ENCODE measurements around the gene CAPN2.
"Not testable (repeated sequence)": the region's sequence is repeated elsewhere in the genome, so short reads cannot be mapped to it uniquely, and the experiment has no call there.

CAPN2 gene

GRCh38 chr1:223731133-223731770, 18.9 kb downstream of the CAPN2 start:
- DNase-seq = peak in 1 of 2 experiments; percentile 28

DNA sequence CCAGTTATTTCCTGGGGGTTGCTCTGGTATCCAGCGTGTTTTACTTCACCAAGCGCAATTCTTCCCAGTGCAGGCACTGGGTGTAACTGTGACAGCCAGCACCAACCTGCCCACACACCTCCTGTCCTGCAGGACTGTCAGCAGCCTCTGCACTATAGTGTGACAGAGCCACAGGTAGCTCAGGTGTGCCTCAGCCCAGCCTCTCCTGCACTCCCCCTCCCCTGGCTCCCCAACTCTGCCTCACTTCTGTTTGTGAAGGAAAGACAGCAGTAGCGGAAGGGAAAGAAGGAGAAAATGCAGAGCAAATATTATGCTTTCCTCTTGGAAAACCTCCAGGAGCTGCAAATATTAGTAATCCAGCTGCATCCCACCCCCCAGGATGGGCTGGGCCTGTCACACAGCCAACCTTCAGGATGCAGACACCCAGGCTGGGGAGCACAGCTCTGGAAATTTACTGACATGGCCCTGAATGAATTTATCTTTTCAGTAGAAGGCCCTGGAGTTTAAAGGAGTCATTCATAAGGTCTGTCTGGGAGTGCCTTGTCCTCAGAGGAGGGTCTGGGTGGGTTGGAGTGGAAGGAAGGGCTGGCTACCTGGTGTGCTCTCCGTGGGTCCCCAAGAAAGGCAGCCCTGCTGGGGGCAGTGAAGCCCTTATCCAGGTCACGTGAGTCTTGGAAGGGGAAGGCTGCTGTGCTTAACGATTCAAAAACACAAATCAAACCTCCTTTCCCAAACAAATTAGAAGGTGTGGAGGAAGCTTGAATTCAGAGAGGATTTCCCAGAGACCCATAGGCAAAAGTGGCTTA, 20.9 kb downstream of the CAPN2 start:
- DNase-seq = no peak
- TF ChIP-seq POLR2A (IDR thresholded peaks at IDR 0.05; ENCODE audit: low read length) (no peak), GATA1 (IDR thresholded peaks at IDR 0.05; ENCODE audit: low read depth, low read length) (no peak)

More at GRCh38 chr1:223731133-223731770, 18.9 kb downstream of the CAPN2 start:
- no peak for TF ChIP-seq POLR2A (IDR thresholded peaks at IDR 0.05; ENCODE audit: low read length)
- TF ChIP-seq GATA1 (IDR thresholded peaks at IDR 0.05; ENCODE audit: low read depth, low read length) = no peak

DNA sequence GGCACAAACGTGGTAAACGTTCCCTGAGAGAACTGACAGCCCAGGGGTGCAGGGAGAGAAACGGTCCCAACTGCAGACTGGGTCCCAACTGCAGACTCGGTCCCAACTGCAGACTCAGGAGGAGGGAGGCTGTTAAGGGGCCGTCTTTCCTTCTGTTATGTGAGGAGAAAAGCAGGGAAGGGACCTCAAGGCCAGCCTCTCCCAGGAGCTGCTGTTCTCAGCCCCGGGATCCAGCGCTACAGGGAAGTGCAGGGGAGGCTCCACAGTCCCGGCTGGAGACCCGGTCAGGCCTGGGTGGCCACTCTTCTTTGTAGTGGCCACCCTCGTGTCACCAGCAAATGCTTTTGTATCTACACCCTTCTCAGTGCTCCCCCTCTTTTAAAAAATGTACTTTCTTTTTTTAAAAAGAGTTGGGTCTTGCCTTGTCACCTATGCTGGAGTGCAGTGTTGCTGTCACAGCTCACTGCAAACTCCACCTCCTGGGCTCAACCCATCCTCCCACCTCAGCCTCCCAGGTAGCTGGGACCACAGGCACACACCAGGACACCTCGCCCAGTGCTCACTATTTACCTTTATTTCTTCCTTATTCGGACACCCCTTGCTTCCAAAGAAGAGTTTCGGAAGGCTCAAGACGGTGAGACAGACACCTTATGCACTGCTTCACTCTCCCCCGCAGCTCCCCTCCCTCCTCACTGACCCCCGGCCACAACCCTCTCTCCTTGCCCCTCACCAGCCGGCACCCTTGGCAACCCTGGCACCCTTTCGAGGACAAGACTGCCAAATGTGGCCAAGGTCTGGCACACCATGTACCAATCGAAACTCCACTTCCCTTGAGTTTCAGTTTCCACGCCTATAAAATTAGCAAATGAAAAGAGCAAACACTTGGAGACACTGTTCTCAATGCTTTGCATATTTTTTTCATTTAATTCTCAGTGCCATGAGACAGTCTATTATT, 21.8 kb downstream of the CAPN2 start:
- no peak for TF ChIP-seq POLR2A (IDR thresholded peaks at IDR 0.05; ENCODE audit: low read length)
- TF ChIP-seq GATA1 (IDR thresholded peaks at IDR 0.05; ENCODE audit: low read depth, low read length) = no peak
- no peak for DNase-seq

DNA sequence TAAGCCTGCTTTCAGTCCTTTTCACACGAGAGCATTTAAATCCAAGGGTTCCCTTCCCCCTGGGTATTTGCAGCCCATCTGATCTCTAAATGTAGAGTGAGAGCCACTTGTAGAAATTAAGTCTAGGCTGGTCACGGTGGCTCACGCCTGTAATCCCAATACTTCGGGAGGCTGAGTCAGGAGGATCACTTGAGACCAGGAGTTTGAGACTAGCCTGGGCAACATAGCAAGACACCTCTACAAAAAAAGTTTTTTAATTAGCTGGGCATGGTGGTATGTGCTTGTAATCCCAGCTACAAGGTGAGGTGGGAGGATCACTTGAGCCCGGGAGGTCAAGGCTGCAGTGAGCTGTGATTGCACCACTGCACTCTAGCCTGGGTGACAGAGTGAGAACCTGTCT, 24.3 kb downstream of the CAPN2 start:
- DNase-seq = not testable (repeated sequence)

GRCh38 chr1:223737342-223737741, 25.0 kb downstream of the CAPN2 start:
- no peak for DNase-seq
- no peak for TF ChIP-seq GATA1 (IDR thresholded peaks at IDR 0.05; ENCODE audit: low read depth, low read length)
- TF ChIP-seq POLR2A (IDR thresholded peaks at IDR 0.05; ENCODE audit: low read length) = no peak

- TF ChIP-seq GATA1 (IDR thresholded peaks at IDR 0.05; ENCODE audit: low read depth, low read length) = no peak
- TF ChIP-seq POLR2A (IDR thresholded peaks at IDR 0.05; ENCODE audit: low read length) = no peak
- no peak for DNase-seq
Measured at GRCh38 chr1:223738465-223739365, 26.4 kb downstream of the CAPN2 start.

- TF ChIP-seq GATA1 (IDR thresholded peaks at IDR 0.05; ENCODE audit: low read depth, low read length) (no peak), POLR2A (IDR thresholded peaks at IDR 0.05; ENCODE audit: low read length) (no peak)
- no peak for DNase-seq
Measured at GRCh38 chr1:223739366-223740037, 27.2 kb downstream of the CAPN2 start.

DNA sequence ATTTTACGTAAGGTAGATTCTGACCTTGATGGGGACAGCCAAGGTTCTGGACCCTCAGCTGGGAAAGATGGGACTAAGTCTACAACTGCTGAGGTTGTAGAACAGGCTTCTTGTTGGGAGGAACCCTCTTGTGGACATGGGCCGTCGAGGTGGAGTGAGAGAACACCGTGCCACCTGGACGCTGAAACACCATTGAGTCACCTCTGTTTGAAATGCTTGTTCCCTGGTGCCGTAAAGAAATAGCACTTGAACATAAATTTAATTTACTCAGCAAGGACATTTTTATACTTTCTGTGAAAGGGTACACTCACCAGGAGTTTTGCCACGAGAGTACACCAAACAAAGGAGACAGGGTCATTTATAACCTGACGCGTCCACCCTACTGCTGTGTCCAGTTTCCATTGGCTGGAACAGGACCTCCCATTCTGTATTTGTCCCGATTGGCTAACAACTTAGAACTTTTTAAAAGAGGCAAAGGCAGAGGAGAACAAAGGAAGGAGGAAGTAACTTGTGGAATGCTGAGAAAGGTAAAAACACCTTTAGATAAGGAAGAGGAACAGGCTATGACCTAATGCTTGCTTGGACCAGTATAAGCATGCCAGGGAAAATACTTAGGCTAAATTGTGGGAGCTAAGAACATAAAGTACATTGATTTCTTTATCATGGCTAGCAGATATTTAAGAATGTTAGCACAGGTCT, 27.8 kb downstream of the CAPN2 start:
- DNase-seq = not testable (repeated sequence)

DNA sequence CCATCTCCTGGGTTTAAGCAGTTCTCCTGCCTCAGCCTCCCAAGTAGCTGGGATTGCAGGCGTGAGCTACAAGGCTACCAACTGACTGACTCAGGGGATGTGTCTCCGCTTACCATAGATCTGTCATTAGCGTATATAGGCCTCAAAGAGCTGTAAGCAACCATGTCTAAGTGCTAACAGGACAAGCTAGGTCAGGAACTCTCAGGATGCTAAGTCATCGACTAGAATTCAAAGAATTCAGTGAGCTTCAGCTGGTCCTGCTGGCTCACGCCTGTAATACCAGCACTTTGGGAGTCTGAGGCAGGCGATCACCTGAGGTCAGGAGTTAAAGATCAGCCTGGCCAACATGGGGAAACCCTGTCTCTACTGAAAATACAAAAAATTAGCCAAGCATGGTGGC, 29.5 kb downstream of the CAPN2 start:
- no peak for DNase-seq
- TF ChIP-seq POLR2A (IDR thresholded peaks at IDR 0.05; ENCODE audit: low read length) (no peak), GATA1 (IDR thresholded peaks at IDR 0.05; ENCODE audit: low read depth, low read length) (no peak)

- TF ChIP-seq GATA1 (IDR thresholded peaks at IDR 0.05; ENCODE audit: low read depth, low read length) (no peak), POLR2A (IDR thresholded peaks at IDR 0.05; ENCODE audit: low read length) (no peak)
- DNase-seq = no peak
Measured at GRCh38 chr1:223742856-223743517, 30.6 kb downstream of the CAPN2 start.

DNA sequence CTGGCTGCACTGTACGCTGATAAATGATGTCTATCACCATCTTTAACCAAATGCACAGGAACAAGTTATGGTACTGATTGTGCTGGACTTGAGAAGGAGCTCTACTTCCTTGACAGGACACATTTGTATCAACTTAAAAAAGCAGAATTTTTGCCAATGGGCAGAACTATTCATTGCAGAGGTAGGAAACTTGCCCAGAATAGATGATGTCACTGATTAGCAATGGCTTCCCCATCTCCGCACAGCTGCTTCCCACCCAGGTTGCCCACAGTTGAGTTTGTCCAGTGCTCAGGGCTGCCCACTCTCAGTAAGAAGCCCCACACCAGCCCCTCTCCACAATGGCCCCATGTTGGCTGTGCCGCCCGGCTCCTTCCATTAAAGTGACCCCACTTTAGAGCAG, 33.4 kb downstream of the CAPN2 start:
- DNase-seq = no peak
- no peak for TF ChIP-seq POLR2A (IDR thresholded peaks at IDR 0.05; ENCODE audit: low read length)
- no peak for TF ChIP-seq GATA1 (IDR thresholded peaks at IDR 0.05; ENCODE audit: low read depth, low read length)

- no peak for TF ChIP-seq POLR2A (IDR thresholded peaks at IDR 0.05; ENCODE audit: low read length)
- TF ChIP-seq GATA1 (IDR thresholded peaks at IDR 0.05; ENCODE audit: low read depth, low read length) = no peak
- DNase-seq = no peak
Measured at GRCh38 chr1:223747838-223748335, 35.5 kb downstream of the CAPN2 start.
